Vagina (tissue), 2 donors: ENCODE results near the gene NIPAL4. TPM values are rescaled to one million over a fixed set of nuclear protein-coding genes. Genes with fewer than 3 reads are reported as not detected.

ENCODE experiments used
- DNase-seq, 2 donors: peaks; one replicate each; pipeline ENCODE4 v3.0.0-alpha.2; 2017; ENCODE audit errors: extremely low spot score in 2 of 2
- H3K27ac ChIP-seq: fragments of 200-600 bp; sonication (generic); one replicate; pipeline ENCODE4 v1.5.1; 2019
- H3K27me3 ChIP-seq: fragments of 200-600 bp; sonication (generic); one replicate; pipeline ENCODE4 v1.5.1; 2019
- H3K36me3 ChIP-seq, 2 donors: fragments of 200-600 bp; sonication (generic); one replicate each; pipeline ENCODE4 v1.5.1; 2017 to 2019
- H3K4me1 ChIP-seq: fragments of 200-600 bp; sonication (generic); one replicate; pipeline ENCODE4 v1.5.1; 2019
- H3K4me3 ChIP-seq, 2 donors: fragments of 200-600 bp; sonication (generic); 1 replicate in 1 of 2; 2 replicates in 1 of 2; pipeline ENCODE4 v1.5.1; 2016 to 2019
- H3K9me3 ChIP-seq: fragments of 200-600 bp; sonication (generic); one replicate; pipeline ENCODE4 v1.5.1; 2019
- CTCF ChIP-seq, 3 experiments: fragments of 450-650 bp in 2 of 3; fragments of 200-600 bp in 1 of 3; sonication (generic) in 1 of 3; IDR thresholded peaks; one replicate each; pipeline ENCODE4 v1.5.1; 2017 to 2019; ENCODE audit warnings: antibody characterized with exemption in 3 of 3, mild to moderate bottlenecking in 2 of 3, moderate library complexity in 2 of 3
- POLR2A ChIP-seq, 2 donors: fragments of 450-650 bp; IDR thresholded peaks; one replicate each; pipeline ENCODE4 v1.6.1; 2017; ENCODE audit warnings: antibody characterized with exemption in 2 of 2, mild to moderate bottlenecking in 2 of 2, moderate library complexity in 2 of 2
- POLR2AphosphoS5 ChIP-seq, 2 donors: sonication (generic); formaldehyde crosslinking; IDR thresholded peaks; one replicate each; pipeline ENCODE4 v1.9.0; 2017; ENCODE audit warnings: antibody characterized with exemption in 2 of 2, mild to moderate bottlenecking in 2 of 2, low read depth in 1 of 2; ENCODE audit not compliant: insufficient read depth in 1 of 2
- intact Hi-C: fragments of 100-400 bp; cut with DNase I; formaldehyde crosslinking; loops from one replicate; pipeline ENCODE4 v1.15.1; 2023
- total RNA-seq: library from RNA; depleted of rRNA; stranded (reverse); fragments of >200 nt; gene quantifications from one replicate; pipeline ENCODE4 v1.2.3, GENCODE V29; 2016

Gene NIPAL4
- total RNA-seq, 1 donor from 2014 or later: 12.0 TPM

- no peaks in the 10 kb centered on the region for H3K9me3 ChIP-seq
- H3K27me3 ChIP-seq: no peaks in the 10 kb centered on the region
- H3K27ac ChIP-seq: no peak overlapping the region
- DNase-seq: no peak
- H3K4me3 ChIP-seq: no peak overlapping the region
- intact Hi-C loops: no loop called here
- H3K4me1 ChIP-seq: no peaks in the 10 kb centered on the region
- H3K36me3 ChIP-seq: no peaks in the 10 kb centered on the region
- TF ChIP-seq POLR2AphosphoS5 (IDR thresholded peaks at IDR 0.05; ENCODE audit: insufficient read depth in 1 of 2, low read depth in 1 of 2) (no peak), POLR2A (IDR thresholded peaks at IDR 0.05) (no peak), CTCF (IDR thresholded peaks at IDR 0.05) (no peak)
Measured at GRCh38 chr5:157491471-157491995, 31.5 kb downstream of the NIPAL4 start.

- intact Hi-C loops: no loop called here
- Histone ChIP-seq H3K36me3 (no peaks in the 10 kb centered on the region), H3K4me1 (no peaks in the 10 kb centered on the region), H3K4me3 (no peak overlapping the region), H3K27me3 (no peaks in the 10 kb centered on the region), H3K9me3 (no peaks in the 10 kb centered on the region), H3K27ac (no peak overlapping the region)
- no peak for TF ChIP-seq CTCF (IDR thresholded peaks at IDR 0.05)
- no peak for TF ChIP-seq POLR2AphosphoS5 (IDR thresholded peaks at IDR 0.05; ENCODE audit: insufficient read depth in 1 of 2, low read depth in 1 of 2)
- no peak for TF ChIP-seq POLR2A (IDR thresholded peaks at IDR 0.05)
- no peak for DNase-seq
Measured at GRCh38 chr5:157492886-157493285, 32.9 kb downstream of the NIPAL4 start.

- no peaks in the 10 kb centered on the region for H3K36me3 ChIP-seq
Measured at GRCh38 chr5:157494178-157494832, 34.3 kb downstream of the NIPAL4 start.

GRCh38 chr5:157496864-157497263 is 36.9 kb downstream of the NIPAL4 start:
- H3K9me3 ChIP-seq: no peaks in the 10 kb centered on the region
- intact Hi-C loops: no loop called here
- H3K4me3 ChIP-seq: no peak overlapping the region
- no peaks in the 10 kb centered on the region for H3K36me3 ChIP-seq
- no peak overlapping the region for H3K27ac ChIP-seq
- H3K4me1 ChIP-seq: no peaks in the 10 kb centered on the region
- no peaks in the 10 kb centered on the region for H3K27me3 ChIP-seq
- TF ChIP-seq CTCF (IDR thresholded peaks at IDR 0.05): no peak
- TF ChIP-seq POLR2AphosphoS5 (IDR thresholded peaks at IDR 0.05; ENCODE audit: insufficient read depth in 1 of 2, low read depth in 1 of 2): no peak
- no peak for TF ChIP-seq POLR2A (IDR thresholded peaks at IDR 0.05)
- no peak for DNase-seq

More at GRCh38 chr5:157494178-157494832, 34.3 kb downstream of the NIPAL4 start:
- Histone ChIP-seq H3K27me3 (no peaks in the 10 kb centered on the region), H3K4me1 (no peaks in the 10 kb centered on the region), H3K4me3 (no peak overlapping the region), H3K27ac (no peak overlapping the region), H3K9me3 (no peaks in the 10 kb centered on the region)
- TF ChIP-seq POLR2AphosphoS5 (IDR thresholded peaks at IDR 0.05; ENCODE audit: insufficient read depth in 1 of 2, low read depth in 1 of 2) (no peak), CTCF (IDR thresholded peaks at IDR 0.05) (no peak)
- intact Hi-C loops: no loop called here
- no peak for DNase-seq

GRCh38 chr5:157497875-157498611 is 38.0 kb downstream of the NIPAL4 start:
- intact Hi-C loops: no loop called here
- Histone ChIP-seq H3K4me1 (no peaks in the 10 kb centered on the region), H3K27me3 (no peaks in the 10 kb centered on the region), H3K27ac (no peak overlapping the region), H3K36me3 (no peaks in the 10 kb centered on the region), H3K4me3 (no peak overlapping the region), H3K9me3 (no peaks in the 10 kb centered on the region)
- no peak for DNase-seq
- no peak for TF ChIP-seq POLR2AphosphoS5 (IDR thresholded peaks at IDR 0.05; ENCODE audit: insufficient read depth in 1 of 2, low read depth in 1 of 2)
- no peak for TF ChIP-seq CTCF (IDR thresholded peaks at IDR 0.05)
- TF ChIP-seq POLR2A (IDR thresholded peaks at IDR 0.05): no peak
